ENCODE data around the gene SBK1. TPM values are rescaled to one million over a fixed set of nuclear protein-coding genes. Genes with fewer than 3 reads are reported as not detected.

Gene SBK1
- total and polyA plus RNA-seq, 5 donors from 2014 or later = 2.0 to 20.2 (median 3.4) TPM

DNA sequence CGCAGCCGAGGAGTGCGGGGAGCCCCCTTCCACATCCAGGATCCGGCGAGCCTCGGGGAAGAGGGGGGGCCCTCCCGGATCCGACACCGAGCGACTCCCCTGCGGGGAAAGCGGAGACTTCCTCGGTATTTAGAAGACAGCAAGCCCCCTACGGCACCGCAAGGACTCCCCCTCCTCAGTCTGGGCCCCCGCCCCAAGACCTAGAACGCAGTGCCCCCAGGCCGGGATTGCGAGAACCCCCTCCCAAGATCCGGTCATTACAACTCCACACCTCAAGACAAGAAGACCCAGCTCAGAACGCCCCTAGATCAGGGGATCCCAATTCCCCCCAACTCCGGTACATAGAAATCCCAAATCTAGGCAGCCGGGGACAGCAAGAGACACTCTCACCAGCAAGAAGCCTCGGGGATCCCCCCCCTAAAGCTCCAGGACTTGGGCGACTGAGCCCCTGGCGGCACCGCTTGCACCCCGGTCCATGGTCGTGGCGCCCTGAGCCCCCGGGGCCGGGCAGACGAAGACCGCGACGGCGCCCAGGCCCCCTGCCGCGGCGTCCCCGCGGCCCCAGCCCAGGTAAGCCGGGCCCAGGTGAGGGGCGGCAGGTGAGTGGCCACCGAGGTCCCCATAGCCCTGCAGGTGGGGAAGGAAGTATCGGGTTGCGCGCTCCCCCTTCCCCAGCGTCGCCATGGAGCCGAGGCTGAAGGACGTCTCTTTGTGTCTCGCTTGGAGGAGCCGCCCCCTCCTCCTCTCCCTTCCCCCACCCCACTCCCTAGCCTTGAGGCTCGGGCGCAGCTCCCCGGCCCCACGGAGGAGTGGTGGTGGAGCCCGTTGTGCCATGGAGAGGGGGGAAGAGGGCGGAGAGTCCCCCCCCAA, 641 bp downstream of the SBK1 start:
- peak overlapping the region; percentile 92 to 94 (median 92) for H3K4me3 Mint-ChIP-seq
- peak overlapping the region; percentile 70 for H3K4me3 ChIP-seq (ENCODE audit: low read depth, low read length)
- peaks cover 0 to 3% (median 0%) of the 10 kb centered on the region in 7 donors for H3K9me3 Mint-ChIP-seq
- H3K27me3 ChIP-seq (ENCODE audit: control insufficient read depth, insufficient read depth, low read length) = no peaks in the 10 kb centered on the region
- no peaks in the 10 kb centered on the region for H3K36me3 ChIP-seq (ENCODE audit: control insufficient read depth, insufficient read depth, low read length)
- H3K27me3 Mint-ChIP-seq = peaks cover 6% of the 10 kb centered on the region
- H3K4me1 Mint-ChIP-seq = peaks cover 5 to 79% (median 41%) of the 10 kb centered on the region in 4 donors
- peaks cover 55% of the 10 kb centered on the region for H3K4me1 ChIP-seq (ENCODE audit: control insufficient read depth, insufficient read depth, low read length, poor library complexity, severe bottlenecking)
- ATAC-seq (ENCODE audit: low read depth in 2 of 2) (peak in 1 of 2 donors; percentile 1), DNase-seq (peak in 1 of 3 donors; percentile 28)
- peak overlapping the region in 2 of 3 donors; percentile 60 to 79 for H3K27ac Mint-ChIP-seq
- H3K36me3 Mint-ChIP-seq = peaks cover 8% of the 10 kb centered on the region
- H3K9me3 ChIP-seq (ENCODE audit: control insufficient read depth in 2 of 2, low read length in 2 of 2) = no peaks in the 10 kb centered on the region
- H3K27ac ChIP-seq (ENCODE audit: insufficient read depth, low read length, poor library complexity, severe bottlenecking) = peak overlapping the region; percentile 61

DNA sequence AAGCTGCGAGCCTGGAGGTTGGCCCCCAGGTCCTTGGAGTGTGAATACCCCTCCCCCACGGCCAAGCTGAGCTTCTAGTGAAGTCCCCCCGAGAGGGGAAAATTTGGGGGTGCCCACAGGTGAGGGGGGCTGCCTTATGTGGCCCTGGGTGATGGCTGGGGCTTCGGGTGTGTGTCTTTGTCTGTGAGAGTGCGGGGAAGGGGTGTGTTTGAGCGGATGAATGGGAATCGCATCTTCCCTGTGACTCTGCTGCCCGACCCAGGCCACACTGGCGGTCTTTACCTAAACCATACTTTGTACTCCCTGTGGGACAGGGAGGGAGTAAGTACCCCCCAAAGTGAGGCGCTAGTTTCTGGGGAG, 1.3 kb downstream of the SBK1 start:
- peak overlapping the region; percentile 89 to 94 (median 92) for H3K4me3 Mint-ChIP-seq
- Histone ChIP-seq H3K27ac (ENCODE audit: insufficient read depth, low read length, poor library complexity, severe bottlenecking) (peak overlapping the region; percentile 61), H3K4me1 (ENCODE audit: control insufficient read depth, insufficient read depth, low read length, poor library complexity, severe bottlenecking) (peaks cover 61% of the 10 kb centered on the region), H3K36me3 (ENCODE audit: control insufficient read depth, insufficient read depth, low read length) (no peaks in the 10 kb centered on the region), H3K9me3 (ENCODE audit: control insufficient read depth in 2 of 2, low read length in 2 of 2) (no peaks in the 10 kb centered on the region), H3K27me3 (ENCODE audit: control insufficient read depth, insufficient read depth, low read length) (no peaks in the 10 kb centered on the region), H3K4me3 (ENCODE audit: low read depth, low read length) (peak overlapping the region; percentile 72)
- H3K4me1 Mint-ChIP-seq = peaks cover 5 to 80% (median 47%) of the 10 kb centered on the region in 4 donors
- H3K27me3 Mint-ChIP-seq = peaks cover 6% of the 10 kb centered on the region
- peaks cover 0 to 3% (median 0%) of the 10 kb centered on the region in 7 donors for H3K9me3 Mint-ChIP-seq
- no peak for ATAC-seq (ENCODE audit: low read depth in 2 of 2)
- DNase-seq = no peak
- peaks cover 8% of the 10 kb centered on the region for H3K36me3 Mint-ChIP-seq
- H3K27ac Mint-ChIP-seq = peak overlapping the region in 2 of 3 donors; percentile 52 to 67

DNA sequence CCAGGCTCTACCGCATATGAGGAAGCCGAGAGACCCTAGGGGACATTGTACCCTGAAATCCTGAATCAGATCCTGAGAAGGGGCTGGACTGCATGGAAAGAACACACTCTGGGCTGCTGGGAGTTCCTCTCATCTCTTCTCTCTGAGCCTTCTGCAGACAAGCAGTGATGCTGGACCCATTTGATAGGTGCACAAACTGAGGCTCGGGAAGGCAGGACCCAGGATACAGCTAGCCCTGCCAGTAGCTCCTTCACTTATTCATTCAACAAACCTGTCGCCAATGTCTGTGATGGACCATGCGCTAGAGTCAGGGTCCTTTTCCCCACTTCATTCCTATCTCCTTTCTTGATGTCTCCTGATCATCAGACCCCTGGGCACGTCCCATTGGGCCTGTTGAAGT, 1.9 kb downstream of the SBK1 start:
- H3K4me3 ChIP-seq (ENCODE audit: low read depth, low read length) = peak overlapping the region; percentile 72
- H3K27me3 ChIP-seq (ENCODE audit: control insufficient read depth, insufficient read depth, low read length) = no peaks in the 10 kb centered on the region
- H3K4me1 Mint-ChIP-seq = peaks cover 5 to 80% (median 45%) of the 10 kb centered on the region in 4 donors
- ATAC-seq (ENCODE audit: low read depth in 2 of 2) = no peak
- peaks cover 6% of the 10 kb centered on the region for H3K27me3 Mint-ChIP-seq
- peaks cover 8% of the 10 kb centered on the region for H3K36me3 Mint-ChIP-seq
- H3K9me3 ChIP-seq (ENCODE audit: control insufficient read depth in 2 of 2, low read length in 2 of 2) = no peaks in the 10 kb centered on the region
- no peak overlapping the region for H3K27ac ChIP-seq (ENCODE audit: insufficient read depth, low read length, poor library complexity, severe bottlenecking)
- peak overlapping the region; percentile 89 to 94 (median 92) for H3K4me3 Mint-ChIP-seq
- H3K4me1 ChIP-seq (ENCODE audit: control insufficient read depth, insufficient read depth, low read length, poor library complexity, severe bottlenecking) = peaks cover 67% of the 10 kb centered on the region
- H3K9me3 Mint-ChIP-seq = peaks cover 0 to 3% (median 0%) of the 10 kb centered on the region in 7 donors
- DNase-seq = no peak
- H3K36me3 ChIP-seq (ENCODE audit: control insufficient read depth, insufficient read depth, low read length) = no peaks in the 10 kb centered on the region
- peak overlapping the region; percentile 6 to 67 (median 52) for H3K27ac Mint-ChIP-seq

DNA sequence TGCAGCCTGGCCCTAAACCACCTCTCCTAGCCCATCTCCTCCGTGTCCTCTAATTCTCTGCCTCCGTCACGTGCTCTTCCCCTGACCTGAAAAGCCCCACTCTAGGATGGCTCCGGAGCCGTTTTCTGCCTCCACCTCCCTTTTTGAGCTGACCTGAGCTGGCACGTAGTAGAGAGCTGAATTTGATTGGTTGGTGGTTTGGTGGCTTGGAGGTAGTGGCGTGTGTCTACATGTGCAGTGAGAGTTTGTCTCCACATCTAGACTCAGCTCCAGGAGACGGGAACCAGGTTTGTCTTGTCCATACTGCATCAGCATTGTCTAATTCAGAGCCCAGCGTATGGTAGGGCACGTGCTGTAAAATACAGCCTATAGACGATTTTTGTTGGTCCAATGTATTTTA, 3.0 kb downstream of the SBK1 start:
- Histone ChIP-seq H3K9me3 (ENCODE audit: control insufficient read depth in 2 of 2, low read length in 2 of 2) (no peaks in the 10 kb centered on the region), H3K4me3 (ENCODE audit: low read depth, low read length) (no peak overlapping the region), H3K27ac (ENCODE audit: insufficient read depth, low read length, poor library complexity, severe bottlenecking) (no peak overlapping the region), H3K27me3 (ENCODE audit: control insufficient read depth, insufficient read depth, low read length) (no peaks in the 10 kb centered on the region), H3K4me1 (ENCODE audit: control insufficient read depth, insufficient read depth, low read length, poor library complexity, severe bottlenecking) (peaks cover 68% of the 10 kb centered on the region), H3K36me3 (ENCODE audit: control insufficient read depth, insufficient read depth, low read length) (no peaks in the 10 kb centered on the region)
- peaks cover 6% of the 10 kb centered on the region for H3K27me3 Mint-ChIP-seq
- peaks cover 0 to 1% (median 0%) of the 10 kb centered on the region in 7 donors for H3K9me3 Mint-ChIP-seq
- peak overlapping the region; percentile 78 to 93 (median 90) for H3K4me3 Mint-ChIP-seq
- H3K27ac Mint-ChIP-seq = peak overlapping the region; percentile 52 to 71 (median 58)
- H3K4me1 Mint-ChIP-seq = peaks cover 5 to 79% (median 46%) of the 10 kb centered on the region in 4 donors
- no peak for ATAC-seq (ENCODE audit: low read depth in 2 of 2)
- DNase-seq = no peak
- peaks cover 14% of the 10 kb centered on the region for H3K36me3 Mint-ChIP-seq

DNA sequence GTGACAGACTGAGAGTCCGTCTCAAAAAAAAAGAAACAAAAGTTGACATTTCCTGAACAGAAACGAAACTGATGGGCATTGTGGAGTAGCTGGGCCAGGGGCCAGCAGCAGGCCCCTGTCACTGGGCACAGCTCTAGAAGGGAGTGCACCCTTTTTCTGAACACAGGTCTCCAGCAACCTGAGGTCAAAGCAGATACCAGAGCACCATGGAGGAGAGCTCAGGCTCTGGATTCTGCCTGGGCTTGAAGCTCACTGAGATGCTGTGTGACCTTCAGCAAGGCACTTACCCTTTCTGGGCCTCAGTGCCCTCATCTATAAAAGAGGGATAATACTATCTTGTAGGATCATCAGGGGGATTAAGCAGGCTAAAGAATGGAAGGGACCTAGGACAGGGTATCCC, 5.0 kb downstream of the SBK1 start:
- ATAC-seq (ENCODE audit: low read depth in 2 of 2) (no peak), DNase-seq (no peak)
- Mint-ChIP-seq H3K9me3 (no peaks in the 10 kb centered on the region), H3K27me3 (no peaks in the 10 kb centered on the region), H3K36me3 (peaks cover 18% of the 10 kb centered on the region), H3K4me1 (peaks cover 5 to 79% (median 43%) of the 10 kb centered on the region in 4 donors), H3K4me3 (peak overlapping the region; percentile 75 to 90 (median 82)), H3K27ac (peak overlapping the region; percentile 73 to 94 (median 90))
- Histone ChIP-seq H3K4me3 (ENCODE audit: low read depth, low read length) (peak overlapping the region; percentile 7), H3K4me1 (ENCODE audit: control insufficient read depth, insufficient read depth, low read length, poor library complexity, severe bottlenecking) (peaks cover 67% of the 10 kb centered on the region), H3K27me3 (ENCODE audit: control insufficient read depth, insufficient read depth, low read length) (no peaks in the 10 kb centered on the region), H3K9me3 (ENCODE audit: control insufficient read depth in 2 of 2, low read length in 2 of 2) (no peaks in the 10 kb centered on the region), H3K27ac (ENCODE audit: insufficient read depth, low read length, poor library complexity, severe bottlenecking) (no peak overlapping the region), H3K36me3 (ENCODE audit: control insufficient read depth, insufficient read depth, low read length) (no peaks in the 10 kb centered on the region)

DNA sequence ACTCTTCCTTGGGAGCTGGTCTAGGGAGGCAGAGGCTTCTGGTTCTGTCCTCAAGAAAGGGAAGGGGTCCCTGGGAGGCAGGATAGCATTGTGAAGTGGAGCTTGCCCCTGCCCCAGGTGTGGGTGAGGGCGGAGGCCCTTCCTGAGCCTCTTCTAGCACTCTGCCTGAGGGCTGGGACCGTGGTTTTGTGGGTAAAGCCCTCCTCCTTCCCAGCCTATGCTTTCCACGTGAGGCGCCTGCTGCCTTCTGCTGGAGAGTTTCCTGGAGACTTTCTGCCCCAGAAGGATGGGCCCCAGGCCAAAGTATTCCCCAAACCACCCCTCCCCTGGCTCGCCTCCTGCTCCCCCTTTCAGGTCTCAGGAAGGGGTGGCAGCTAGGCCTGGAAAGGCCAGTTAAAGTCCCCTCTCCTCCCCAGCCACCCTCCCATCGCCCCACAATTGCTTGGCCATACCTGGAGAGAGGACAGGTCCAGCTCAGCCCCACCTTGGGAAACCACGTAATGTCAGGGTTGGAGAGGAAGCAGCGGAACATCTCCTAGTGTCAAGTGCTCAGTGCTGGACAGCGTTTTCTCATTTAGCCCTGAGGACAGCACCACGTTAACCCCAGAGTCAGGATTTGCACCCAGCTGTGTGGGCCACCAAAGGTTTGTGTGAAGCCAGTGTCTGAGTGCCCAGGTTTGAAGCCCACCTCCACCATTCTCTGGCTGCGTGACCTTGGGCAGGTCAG, 5.6 kb downstream of the SBK1 start:
- H3K27ac ChIP-seq (ENCODE audit: insufficient read depth, low read length, poor library complexity, severe bottlenecking) = no peak overlapping the region
- peaks cover 64% of the 10 kb centered on the region for H3K4me1 ChIP-seq (ENCODE audit: control insufficient read depth, insufficient read depth, low read length, poor library complexity, severe bottlenecking)
- DNase-seq (peak in 1 of 3 donors; percentile 52), ATAC-seq (ENCODE audit: low read depth in 2 of 2) (no peak)
- no peaks in the 10 kb centered on the region for H3K9me3 ChIP-seq (ENCODE audit: control insufficient read depth in 2 of 2, low read length in 2 of 2)
- peaks cover 5 to 85% (median 50%) of the 10 kb centered on the region in 4 donors for H3K4me1 Mint-ChIP-seq
- no peaks in the 10 kb centered on the region for H3K36me3 ChIP-seq (ENCODE audit: control insufficient read depth, insufficient read depth, low read length)
- peak overlapping the region; percentile 75 to 92 (median 84) for H3K4me3 Mint-ChIP-seq
- H3K36me3 Mint-ChIP-seq = peaks cover 24% of the 10 kb centered on the region
- H3K27ac Mint-ChIP-seq = peak overlapping the region in 2 of 3 donors; percentile 73 to 90
- peak overlapping the region; percentile 7 for H3K4me3 ChIP-seq (ENCODE audit: low read depth, low read length)
- H3K9me3 Mint-ChIP-seq = no peaks in the 10 kb centered on the region
- H3K27me3 Mint-ChIP-seq = peaks cover 2% of the 10 kb centered on the region
- H3K27me3 ChIP-seq (ENCODE audit: control insufficient read depth, insufficient read depth, low read length) = no peaks in the 10 kb centered on the region

DNA sequence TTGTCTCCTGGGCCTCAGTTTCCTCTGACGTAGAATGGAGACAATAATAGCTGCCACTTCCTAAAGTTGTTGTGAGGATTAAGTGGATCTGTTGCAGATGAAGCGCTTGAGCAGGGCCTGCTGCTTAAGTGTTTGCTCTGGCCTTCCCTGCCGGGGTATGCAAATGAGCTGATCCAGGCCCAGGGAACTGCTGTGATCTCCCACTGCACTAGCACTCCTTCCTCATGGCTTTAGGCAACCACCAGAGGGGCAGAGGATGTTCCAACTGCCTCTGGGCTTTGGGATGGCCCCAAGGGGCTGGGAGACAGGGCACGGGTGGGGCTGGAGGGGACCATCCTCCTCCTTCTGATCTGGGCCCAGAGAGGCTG, 6.2 kb downstream of the SBK1 start:
- H3K27ac ChIP-seq (ENCODE audit: insufficient read depth, low read length, poor library complexity, severe bottlenecking) = no peak overlapping the region
- H3K4me3 Mint-ChIP-seq = peak overlapping the region; percentile 50 to 92 (median 84)
- H3K4me1 ChIP-seq (ENCODE audit: control insufficient read depth, insufficient read depth, low read length, poor library complexity, severe bottlenecking) = peaks cover 59% of the 10 kb centered on the region
- H3K4me3 ChIP-seq (ENCODE audit: low read depth, low read length) = no peak overlapping the region
- H3K27me3 Mint-ChIP-seq = peaks cover 4% of the 10 kb centered on the region
- no peaks in the 10 kb centered on the region for H3K27me3 ChIP-seq (ENCODE audit: control insufficient read depth, insufficient read depth, low read length)
- peaks cover 5 to 88% (median 53%) of the 10 kb centered on the region in 4 donors for H3K4me1 Mint-ChIP-seq
- H3K9me3 Mint-ChIP-seq = no peaks in the 10 kb centered on the region
- peak overlapping the region in 1 of 3 donors; percentile 43 for H3K27ac Mint-ChIP-seq
- H3K9me3 ChIP-seq (ENCODE audit: control insufficient read depth in 2 of 2, low read length in 2 of 2) = no peaks in the 10 kb centered on the region
- DNase-seq = no peak
- H3K36me3 Mint-ChIP-seq = peaks cover 26% of the 10 kb centered on the region
- no peaks in the 10 kb centered on the region for H3K36me3 ChIP-seq (ENCODE audit: control insufficient read depth, insufficient read depth, low read length)
- no peak for ATAC-seq (ENCODE audit: low read depth in 2 of 2)

Measured in CD4-positive, CD25-positive, alpha-beta regulatory T cell (primary cell).